HG02970 (cell line): Measurements from ENCODE around the gene LY6G5B.

Source experiments
- ATAC-seq: cut with Tn5 transposase; IDR thresholded peaks from one replicate; pipeline ENCODE4 v1.9.1; 2021; ENCODE audit warnings: mild to moderate bottlenecking, moderate library complexity, moderate number of reproducible peaks; ENCODE audit not compliant: unreplicated experiment, low FRiP score

LY6G5B gene

GRCh38 chr6:31669676-31670075 is at the start of gene LY6G5B:
Gene LY6G5B, plus strand, starts transcription at chr6:31669976. Its CDS starts 975 bp downstream, at chr6:31670951.
- ATAC-seq, result no peak

- ATAC-seq, result peak; percentile 67
Measured at GRCh38 chr6:31620586-31621319, 49.0 kb upstream of the LY6G5B start, which contains the start of gene PRRC2A. Gene PRRC2A, plus strand, starts transcription at chr6:31620715. Its CDS starts 2,075 bp downstream, at chr6:31622790.

GRCh38 chr6:31621320-31621939 is 48.3 kb upstream of the LY6G5B start:
- no peak for ATAC-seq

- no peak for ATAC-seq
Measured at GRCh38 chr6:31621991-31622390, 47.8 kb upstream of the LY6G5B start.

GRCh38 chr6:31622684-31623091 is 47.1 kb upstream of the LY6G5B start:
- no peak for ATAC-seq

GRCh38 chr6:31624070-31624469 is 45.7 kb upstream of the LY6G5B start:
- ATAC-seq, result no peak

GRCh38 chr6:31626952-31627351 is 42.8 kb upstream of the LY6G5B start:
- ATAC-seq, result no peak

GRCh38 chr6:31627690-31628287 is 42.0 kb upstream of the LY6G5B start:
- no peak for ATAC-seq

- no peak for ATAC-seq
Measured at GRCh38 chr6:31629014-31629413, 40.8 kb upstream of the LY6G5B start.

- no peak for ATAC-seq
Measured at GRCh38 chr6:31630177-31630934, 39.4 kb upstream of the LY6G5B start.

GRCh38 chr6:31631209-31631608 is 38.6 kb upstream of the LY6G5B start:
- ATAC-seq, result no peak

GRCh38 chr6:31631681-31632278 is 38.0 kb upstream of the LY6G5B start:
- ATAC-seq, result no peak

GRCh38 chr6:31632279-31632946 is 37.4 kb upstream of the LY6G5B start:
- ATAC-seq, result no peak

- no peak for ATAC-seq
Measured at GRCh38 chr6:31633447-31633846, 36.3 kb upstream of the LY6G5B start.

GRCh38 chr6:31634131-31634530 is 35.6 kb upstream of the LY6G5B start:
- no peak for ATAC-seq

- ATAC-seq, result no peak
Measured at GRCh38 chr6:31634969-31635575, 34.7 kb upstream of the LY6G5B start.

GRCh38 chr6:31636698-31637596 is 32.8 kb upstream of the LY6G5B start:
- ATAC-seq, result no peak

GRCh38 chr6:31639043-31639442 is 30.7 kb upstream of the LY6G5B start:
- no peak for ATAC-seq

- no peak for ATAC-seq
Measured at GRCh38 chr6:31639449-31639861, 30.3 kb upstream of the LY6G5B start.
